ENCODE results near the gene ARL15.

ARL15 gene

GRCh38 chr5:54281960-54282692 is 28.2 kb downstream of the ARL15 start:
- no peak for DNase-seq

GRCh38 chr5:54279960-54280359 is 30.4 kb downstream of the ARL15 start:
- DNase-seq, result no peak

DNA sequence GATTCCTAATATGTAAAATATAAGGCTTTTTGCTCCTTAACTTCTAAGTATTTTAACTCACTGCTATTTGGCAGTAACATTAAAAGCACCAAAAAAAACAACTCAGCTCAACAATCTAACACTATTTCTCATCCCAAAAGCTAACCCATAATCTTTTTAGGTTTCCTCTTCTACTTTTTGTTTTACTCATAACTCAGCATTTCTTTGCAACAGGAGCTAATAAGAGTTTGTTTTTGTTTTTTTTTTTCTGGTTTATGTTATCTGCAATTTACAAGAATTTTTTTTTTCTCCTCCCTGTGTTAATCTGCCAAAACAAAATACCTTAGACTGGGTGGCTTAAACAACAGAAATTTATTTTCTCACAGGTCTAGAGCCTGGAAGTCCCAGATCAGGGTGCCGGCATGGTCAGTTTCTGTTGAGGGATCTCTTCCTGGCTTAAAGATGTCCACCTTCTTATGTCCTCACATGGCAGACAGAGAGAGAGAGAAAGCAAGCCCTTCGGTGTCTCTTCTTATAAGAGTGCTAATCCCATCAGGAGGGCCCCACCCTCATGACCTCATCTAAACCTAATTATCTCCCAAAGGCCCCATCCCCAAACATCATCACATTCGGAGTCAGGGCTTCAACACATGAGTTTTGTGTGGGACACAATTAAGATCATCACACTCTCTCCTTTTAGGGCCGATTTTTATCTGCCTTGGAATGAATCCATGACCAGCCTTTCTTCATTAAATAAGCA is 31.2 kb downstream of the ARL15 start:
- no peak for DNase-seq

GRCh38 chr5:54278036-54278830 is 32.1 kb downstream of the ARL15 start:
- DNase-seq, result no peak

GRCh38 chr5:54276048-54276447 is 34.3 kb downstream of the ARL15 start:
- peak; percentile 1 for DNase-seq

GRCh38 chr5:54275361-54275760 is 35.0 kb downstream of the ARL15 start:
- DNase-seq, result peak; percentile 63

DNA sequence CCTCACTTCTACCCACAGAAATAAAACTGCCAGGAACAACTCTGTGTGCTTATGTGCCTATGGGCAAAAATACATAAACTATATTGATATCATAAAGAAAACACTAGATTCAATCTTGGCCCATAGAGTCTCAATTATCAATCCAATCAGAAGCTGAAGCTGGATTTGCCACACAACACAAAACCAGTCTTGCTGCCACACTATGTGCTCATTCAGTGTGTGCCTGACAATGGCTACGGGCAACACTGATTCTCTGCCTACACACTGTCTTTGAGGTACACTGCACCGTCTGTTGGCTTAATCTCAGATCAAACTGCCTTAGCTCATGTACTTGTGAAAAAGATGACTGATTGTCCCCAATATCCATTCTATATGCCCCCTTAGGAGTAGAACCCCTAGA is 35.4 kb downstream of the ARL15 start:
- no peak for DNase-seq

- no peak for DNase-seq
These were observed 36.7 kb downstream of the ARL15 start for GRCh38 chr5:54273715-54274114.

DNA sequence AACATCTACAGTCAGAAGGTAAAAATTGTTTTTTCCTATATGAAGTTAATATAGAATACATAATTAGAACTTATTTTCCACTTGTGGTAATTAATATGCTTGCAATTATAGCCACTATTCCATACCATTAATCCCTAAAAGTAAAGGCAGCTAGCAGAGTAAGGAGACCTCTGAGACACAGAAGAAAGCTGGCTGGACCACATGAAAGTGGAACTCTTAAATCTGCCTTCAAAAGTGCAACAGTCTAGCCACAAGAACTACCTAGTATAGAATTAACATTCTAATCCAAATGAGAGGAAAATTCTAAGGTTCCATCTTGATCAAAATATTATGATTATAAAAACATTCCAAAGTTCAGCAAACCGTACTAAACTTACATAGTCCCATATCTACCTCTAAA is 37.6 kb downstream of the ARL15 start:
- DNase-seq, result no peak

GRCh38 chr5:54270326-54270725 is 40.0 kb downstream of the ARL15 start:
- no peak for DNase-seq

- no peak for DNase-seq
These were observed 45.8 kb downstream of the ARL15 start for GRCh38 chr5:54264574-54264973.

- no peak for DNase-seq
These were observed 46.9 kb downstream of the ARL15 start for GRCh38 chr5:54263447-54263846.

- no peak for DNase-seq
These were observed 48.8 kb downstream of the ARL15 start for GRCh38 chr5:54261596-54261995.

DNA sequence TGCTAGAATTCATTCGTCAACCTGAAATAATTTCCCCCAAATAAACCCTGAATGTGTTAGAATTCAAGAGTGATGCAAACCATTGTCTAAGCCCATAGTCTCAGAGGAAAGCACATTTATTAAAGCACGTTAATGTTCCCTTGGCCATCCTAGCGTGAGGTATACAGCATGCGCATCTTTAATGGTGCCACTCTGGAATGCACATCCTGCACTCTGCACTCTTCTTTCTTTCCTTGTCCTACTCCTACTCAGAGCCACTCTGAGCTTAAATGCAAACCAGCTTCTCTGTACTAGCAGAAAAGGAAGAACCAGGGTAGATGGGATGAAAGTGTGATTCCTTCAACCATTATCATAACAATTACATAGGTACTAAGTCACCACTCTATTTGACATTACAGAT is 50.4 kb downstream of the ARL15 start:
- no peak for DNase-seq

DNA sequence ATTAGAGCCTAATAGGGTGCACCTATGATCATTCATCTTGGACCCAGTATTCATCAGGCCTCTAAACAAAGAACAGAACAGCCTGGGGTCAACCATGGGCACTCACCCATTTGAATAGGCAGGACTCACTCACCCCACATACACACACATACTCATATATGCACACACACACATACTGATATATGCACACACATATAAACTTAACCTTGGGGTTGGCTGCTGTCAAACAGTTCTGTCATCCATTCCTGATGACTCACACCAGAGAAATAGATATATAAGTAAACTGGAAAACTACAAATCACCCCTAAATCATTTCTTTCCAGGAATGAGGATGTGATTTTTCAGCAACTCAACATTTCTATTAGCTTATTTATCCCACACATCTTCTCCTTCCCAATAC is 51.3 kb downstream of the ARL15 start:
- peak; percentile 4 for DNase-seq

GRCh38 chr5:54257366-54258118 is 52.8 kb downstream of the ARL15 start:
- DNase-seq, result peak; percentile 43

GRCh38 chr5:54254482-54255198 is 55.7 kb downstream of the ARL15 start:
- peak; percentile 28 for DNase-seq

DNA sequence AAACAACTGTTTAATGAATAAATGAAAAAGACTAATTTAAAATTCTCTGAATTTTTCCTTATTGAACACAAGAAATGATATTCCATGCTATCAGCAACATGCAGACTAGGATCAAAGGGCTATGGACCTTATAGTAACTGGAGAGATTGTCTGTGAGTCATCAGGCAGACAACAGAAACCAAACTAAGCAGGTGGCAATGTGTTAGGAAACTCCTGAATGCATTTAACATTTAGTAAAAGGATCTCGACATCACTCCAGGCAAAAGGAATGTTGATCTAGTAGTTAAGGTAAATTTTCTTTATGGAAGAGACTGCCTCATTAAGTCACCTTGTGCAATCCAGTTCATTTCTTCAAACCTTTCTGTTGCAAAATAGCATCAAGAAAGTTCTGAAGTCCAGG is 58.4 kb downstream of the ARL15 start:
- peak; percentile 6 for DNase-seq

- DNase-seq, result no peak
These were observed 61.0 kb downstream of the ARL15 start for GRCh38 chr5:54249210-54250028.

DNA sequence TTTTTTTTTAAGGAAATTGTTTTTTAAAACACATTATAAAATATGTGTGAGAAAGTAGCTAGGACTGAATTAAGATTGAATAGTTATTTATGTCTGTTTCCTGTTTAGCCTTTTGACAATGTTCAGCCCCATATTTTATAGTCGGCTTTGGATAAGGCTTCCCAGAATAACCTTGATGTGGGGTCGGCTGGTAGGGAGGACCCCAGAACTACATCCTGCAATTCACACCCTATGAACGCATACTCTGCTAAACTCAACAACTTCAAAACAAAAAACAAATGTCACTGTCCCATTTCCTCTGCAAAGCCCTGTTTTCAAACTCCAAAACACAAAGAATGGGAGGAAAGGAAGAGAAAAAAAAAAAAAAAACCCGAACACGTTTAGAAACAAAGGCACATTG is 63.1 kb downstream of the ARL15 start:
- DNase-seq, result no peak

DNA sequence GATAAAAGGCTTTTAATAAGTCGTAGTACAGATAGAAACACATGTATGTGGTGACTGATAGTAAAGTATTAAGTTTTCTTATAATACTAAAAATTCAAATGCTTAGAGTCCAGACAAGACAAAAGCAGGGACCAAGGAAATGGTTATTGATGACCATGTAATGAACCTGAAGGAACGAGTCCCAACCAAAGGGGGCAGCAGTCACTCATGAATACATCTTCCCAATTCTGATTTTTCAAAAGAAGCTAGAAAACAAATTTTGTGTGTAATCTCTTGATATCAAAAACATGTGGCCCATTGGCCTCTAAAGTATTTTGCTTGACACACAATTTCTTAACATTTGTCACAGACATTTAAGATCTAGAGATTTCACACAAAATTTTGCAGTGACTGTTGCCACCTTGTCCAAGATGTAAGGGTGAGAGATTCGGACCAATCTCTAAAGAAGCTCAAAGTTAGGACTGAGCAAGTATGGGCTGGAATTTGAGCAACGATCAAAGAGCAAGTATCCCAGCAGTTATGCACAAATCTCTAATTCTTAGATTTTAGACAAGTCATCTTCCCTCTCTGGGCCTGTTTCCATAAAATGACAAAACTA is 66.8 kb downstream of the ARL15 start:
- peak; percentile 46 for DNase-seq
